GM21576 (cell line): ENCODE measurements around the gene COL4A4.
A peak's percentile ranks its signal among the peaks of the same experiment; 100 is the strongest.

Experiments
- ATAC-seq: cut with Tn5 transposase; IDR thresholded peaks from one replicate; pipeline ENCODE4 v1.9.1; 2021; ENCODE audit warnings: mild to moderate bottlenecking, moderate library complexity; ENCODE audit not compliant: unreplicated experiment

Gene COL4A4

DNA sequence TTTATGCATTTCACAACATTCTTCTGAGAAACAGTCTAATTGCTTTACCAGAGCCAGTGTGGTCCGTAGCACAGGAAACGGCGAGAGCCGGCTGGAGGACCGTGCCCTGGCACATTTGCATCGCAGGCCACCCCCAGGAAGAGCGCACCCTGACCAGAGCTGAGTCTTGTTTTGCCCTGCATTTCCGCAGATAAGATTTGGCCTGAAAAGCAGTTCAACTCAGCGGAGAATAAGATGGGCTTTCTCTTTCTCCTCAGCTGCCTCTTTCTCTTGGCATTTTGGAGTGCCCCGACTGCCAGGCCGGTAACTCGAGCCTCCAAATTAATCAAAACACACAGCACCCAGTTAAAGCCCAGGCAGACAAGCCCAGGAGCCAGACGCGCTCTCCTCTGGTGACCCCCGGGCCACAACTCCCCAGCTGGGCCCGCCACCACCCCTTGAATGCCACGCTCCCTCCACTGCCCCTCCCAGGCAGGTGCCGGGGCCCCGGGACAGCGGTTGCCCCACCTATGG lies 464 bp downstream of the COL4A4 start:
- ATAC-seq = peak; percentile 81

DNA sequence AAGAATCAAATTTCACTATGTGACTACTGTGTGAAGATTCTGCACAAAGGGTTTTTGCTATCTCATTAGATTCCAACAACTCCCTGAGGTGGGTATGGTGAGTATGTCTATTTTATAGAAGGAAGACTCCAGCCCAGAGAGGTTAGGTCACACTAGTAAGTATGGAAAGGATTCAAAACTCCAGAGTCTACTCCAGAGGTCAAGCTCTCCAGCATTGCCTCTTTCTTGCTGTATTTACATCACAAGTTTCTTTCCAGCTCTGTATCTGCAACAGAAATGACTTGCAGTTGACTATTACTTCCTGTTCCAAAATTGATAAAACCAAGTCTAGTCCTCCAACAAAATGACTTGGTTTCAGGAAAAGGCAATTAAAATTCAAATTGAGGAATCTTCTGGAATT lies 2.1 kb downstream of the COL4A4 start:
- ATAC-seq = no peak

DNA sequence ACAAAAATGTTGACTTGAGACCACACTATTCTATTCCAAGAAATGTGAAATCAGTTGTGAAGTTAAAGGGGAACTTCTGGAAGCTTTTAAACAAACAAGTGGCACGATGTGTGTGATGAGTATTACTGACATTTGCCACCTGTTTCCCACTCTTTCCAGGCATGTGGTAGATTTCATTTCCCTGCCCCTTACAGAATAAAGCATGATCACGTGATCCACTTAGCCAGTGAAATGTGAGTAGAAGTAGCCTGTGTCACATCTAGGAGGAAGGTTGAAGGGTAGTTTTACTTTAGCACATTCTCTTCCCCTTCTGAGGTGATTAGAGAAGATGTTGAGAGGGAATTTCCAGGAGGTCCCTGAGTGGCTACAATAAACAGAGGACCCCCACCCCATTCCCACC lies 3.8 kb downstream of the COL4A4 start:
- ATAC-seq = no peak

DNA sequence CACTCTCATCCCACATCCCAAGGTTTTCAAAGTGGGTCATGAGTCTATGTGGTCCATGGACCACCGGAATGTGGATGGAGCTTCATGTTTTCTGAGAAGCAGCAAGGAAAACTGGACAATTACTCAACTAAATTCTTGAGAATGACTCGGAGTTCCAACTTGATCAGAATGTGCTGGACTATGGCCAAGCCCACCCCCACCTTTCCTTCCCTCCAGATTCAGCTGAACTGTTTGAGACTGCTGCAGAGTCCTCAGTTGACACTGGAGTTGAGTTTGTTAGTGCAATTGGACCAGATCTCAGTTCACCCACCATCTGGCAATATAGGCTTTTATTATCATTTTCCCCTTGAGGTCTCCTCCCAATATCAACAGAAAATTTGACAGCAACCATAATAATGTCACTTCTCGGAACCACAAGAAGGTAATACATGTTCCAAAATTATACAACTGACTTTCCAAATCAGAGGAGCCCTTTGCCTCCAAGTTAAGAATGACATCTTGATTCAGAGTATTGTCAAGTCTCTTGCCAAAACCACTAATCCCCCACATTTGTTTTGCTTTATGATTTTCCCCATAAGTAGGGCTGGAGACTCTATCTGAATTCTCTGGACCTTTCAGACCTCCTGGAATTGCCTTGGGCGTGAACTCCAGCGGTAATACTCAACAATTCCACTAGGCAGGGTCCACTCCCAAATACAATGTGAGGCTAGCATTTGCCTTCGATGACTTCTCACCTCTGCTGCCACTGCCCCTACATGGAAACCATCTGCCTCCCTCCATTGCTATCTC lies 8.8 kb downstream of the COL4A4 start:
- ATAC-seq = no peak

DNA sequence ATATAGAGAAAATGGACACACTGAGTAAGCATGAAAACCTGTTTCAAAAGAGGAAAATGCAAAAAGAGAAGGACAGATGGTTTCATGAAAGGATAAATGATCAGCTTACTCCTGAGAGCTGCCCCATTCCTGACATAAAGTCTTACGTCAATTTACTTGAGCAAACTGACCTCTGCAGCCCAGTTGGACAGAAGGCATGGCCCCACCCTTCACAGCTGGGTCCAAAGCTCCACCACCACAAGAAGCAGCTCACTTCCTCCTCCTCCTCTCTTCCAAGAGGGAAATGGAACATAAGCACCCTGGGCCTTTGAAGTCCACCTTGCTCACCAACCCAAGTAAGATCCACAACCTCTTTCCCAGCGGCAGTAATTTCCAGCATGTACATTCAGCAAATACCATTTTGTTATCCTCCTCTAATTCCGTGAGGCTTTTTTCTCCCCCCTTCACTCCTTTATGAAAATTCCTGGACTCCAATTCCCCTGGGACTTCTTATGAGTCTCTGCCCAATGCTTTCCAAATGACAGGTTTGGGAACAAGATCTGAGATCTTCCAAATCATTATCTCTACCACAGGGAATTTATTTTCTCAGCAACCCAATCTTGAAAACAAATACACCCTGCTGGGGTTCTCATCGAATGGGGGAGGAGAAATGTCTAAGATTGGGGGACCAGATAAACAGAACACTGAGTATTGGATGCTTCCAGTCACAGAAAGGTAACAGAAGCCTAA lies 10.1 kb downstream of the COL4A4 start:
- no peak for ATAC-seq

DNA sequence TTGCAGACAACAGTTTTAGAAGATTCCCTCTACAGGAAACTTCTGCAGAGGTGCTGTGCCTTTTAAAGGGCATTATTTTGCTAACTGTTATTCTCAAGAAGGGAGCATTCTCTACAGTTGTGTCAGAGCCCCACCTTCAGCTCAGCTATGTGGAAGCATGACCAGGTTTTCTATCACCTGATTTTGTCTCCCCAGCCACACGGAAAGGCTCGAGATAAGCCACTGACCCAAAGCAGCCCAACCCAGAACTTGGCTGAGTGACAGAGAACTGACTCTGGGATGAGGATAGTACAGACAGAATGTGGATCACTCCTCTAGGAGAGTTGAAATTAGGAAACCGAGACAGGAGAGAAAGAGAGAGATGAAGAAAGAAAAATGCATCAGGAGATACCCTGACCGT lies 10.7 kb downstream of the COL4A4 start:
- no peak for ATAC-seq

DNA sequence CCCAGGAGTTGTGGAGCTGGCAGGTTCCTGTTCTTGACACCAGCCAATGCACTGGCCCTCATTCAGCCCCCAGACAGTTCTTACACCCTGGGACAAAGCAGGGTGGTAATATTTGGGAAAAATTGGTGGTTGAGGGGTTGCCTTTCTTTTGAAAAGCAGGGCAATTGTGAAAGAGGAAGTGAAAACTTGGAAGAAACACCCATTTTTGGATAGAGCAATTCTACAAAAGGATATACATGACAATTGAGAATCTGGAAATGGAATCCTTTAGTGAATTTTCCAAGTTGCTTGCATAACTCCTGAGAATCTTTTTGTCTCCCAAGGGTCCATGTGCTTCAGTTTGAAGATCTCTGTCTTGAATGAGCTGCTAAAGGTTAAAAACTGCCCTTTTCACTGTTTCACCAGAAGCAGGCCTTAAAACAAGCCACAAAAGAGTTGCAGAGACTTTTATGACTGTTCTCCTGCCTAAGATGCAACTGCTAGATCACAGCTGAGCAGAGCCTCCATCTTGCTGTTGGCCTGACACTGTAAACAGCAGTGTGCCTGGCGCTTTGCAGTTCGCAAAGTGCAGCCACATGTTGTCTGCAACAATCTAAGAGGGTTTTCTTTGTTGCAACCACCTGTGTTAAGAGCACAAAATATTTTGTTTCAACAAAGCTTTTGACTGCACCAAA lies 11.8 kb downstream of the COL4A4 start:
- ATAC-seq = no peak

DNA sequence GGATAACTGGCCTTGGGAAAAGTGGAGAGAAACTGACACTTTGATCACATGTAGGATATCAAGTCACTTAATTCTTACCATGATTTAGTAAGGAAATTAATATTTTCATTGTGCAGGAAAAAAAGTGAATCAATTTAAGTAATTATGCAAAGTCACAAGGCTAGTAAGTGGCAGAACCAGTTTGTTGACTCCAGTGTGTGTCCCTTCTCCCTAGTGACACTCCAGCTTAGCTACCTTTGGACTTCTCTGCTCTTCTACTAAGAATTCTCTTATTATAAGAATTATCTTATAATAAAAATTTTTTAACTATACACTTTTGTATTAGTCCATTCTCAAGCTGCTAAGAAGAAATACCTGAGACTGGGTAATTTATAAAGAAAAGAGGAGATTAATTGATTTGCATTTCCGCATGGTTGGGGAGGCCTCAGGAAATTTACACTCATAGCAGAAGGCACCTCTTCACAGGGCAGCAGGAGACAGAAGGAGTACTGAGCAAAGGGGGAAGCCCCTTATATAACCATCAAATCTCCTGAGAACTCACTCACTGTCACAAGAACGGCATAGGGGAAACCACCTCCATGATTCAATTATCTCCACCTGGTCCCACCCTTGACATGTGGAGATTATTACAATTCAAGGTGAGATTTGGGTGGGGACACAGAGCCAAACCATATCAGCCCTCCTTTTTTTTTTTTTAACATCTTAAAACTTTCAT lies 13.6 kb downstream of the COL4A4 start:
- ATAC-seq = no peak

DNA sequence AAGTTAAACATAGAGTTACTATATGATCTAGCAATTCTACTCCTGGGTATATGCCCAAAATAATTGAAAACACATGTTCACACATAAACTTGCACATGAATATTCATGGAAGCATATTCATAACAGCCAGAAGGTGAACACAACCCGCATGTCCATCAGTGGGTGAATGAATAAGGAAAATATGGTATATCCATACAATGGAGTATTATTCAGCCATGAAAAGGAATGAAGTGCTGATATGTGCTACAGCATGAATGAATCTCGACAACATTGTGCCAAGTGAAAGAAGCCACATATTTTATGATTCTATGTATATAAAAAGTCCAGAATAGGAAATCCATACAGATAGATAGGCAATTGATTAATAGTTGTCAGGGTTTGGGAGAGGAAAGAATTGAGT lies 15.9 kb downstream of the COL4A4 start:
- ATAC-seq = no peak

DNA sequence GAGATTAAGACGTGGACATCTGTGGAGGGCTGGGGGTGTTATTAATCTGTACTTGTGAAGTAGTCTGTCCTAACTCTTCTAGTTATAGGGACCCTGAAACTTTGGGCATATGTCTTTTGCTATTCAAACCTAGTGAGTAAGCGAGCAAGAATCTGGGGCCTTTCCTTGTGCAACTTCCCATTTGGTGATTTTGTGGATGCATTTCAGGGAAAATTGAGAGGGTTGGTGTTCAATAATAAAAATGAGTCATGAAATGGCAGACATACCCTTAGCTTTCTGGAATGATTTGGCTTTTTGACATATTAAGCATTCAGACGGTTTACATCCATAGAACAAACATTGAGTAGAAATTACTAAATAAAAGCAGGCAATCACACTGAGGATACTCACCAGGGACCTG lies 17.0 kb downstream of the COL4A4 start:
- ATAC-seq = no peak

DNA sequence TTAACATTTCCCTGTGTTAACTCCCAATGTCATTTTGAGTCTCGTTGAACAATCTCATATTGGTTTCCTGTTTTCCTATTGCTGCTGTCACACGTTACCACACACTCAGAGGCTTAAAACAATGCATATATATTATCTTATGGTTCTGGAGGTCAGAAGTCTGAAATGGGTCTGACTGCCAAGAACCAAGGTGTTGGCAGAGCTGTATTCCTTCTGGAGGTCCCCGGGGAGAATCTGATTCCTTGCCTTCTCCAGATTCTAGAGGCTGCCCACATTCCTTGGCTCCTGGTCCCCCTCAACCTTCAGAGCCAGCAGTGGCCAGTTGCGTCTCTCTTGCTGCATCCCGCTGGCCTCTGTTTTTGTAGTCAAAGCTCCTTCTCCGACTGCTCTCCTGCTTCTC lies 17.5 kb downstream of the COL4A4 start:
- no peak for ATAC-seq

DNA sequence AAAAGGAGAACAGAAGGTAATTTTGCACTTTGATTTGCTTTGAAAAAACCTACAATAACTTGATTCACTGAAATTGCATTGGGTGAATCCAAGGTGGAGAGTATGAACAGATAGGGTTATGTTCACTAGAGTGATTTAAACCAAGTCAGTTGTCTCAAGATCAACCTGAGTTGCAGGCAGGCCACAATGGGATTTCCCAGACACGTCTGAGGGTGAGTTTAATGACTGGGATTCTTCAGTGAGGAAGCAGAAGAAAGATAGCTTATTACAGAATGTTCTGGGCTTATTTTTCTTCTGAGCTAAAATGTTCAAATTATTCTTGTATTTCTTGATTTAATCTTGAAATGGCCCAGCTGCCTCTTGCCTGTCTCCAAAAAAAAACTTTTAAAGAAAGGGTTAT lies 20.1 kb downstream of the COL4A4 start:
- ATAC-seq = no peak

DNA sequence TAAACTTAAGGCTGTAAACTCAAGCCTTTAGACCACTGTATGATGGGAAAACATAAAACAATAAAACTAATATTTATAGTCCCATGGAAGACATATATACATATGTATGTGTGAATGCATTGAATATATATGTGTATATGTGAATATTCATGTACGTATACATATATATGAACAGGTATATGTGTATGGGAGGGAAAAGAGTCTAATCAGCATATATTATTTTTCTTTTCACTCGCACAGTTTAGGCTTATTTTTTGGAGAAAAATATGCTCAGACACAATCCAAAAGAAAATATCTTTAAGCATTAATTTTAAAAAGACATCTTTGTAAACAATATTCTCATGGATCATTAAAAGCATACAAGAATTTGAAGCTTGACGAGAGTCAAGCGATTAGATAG lies 22.7 kb downstream of the COL4A4 start:
- no peak for ATAC-seq

DNA sequence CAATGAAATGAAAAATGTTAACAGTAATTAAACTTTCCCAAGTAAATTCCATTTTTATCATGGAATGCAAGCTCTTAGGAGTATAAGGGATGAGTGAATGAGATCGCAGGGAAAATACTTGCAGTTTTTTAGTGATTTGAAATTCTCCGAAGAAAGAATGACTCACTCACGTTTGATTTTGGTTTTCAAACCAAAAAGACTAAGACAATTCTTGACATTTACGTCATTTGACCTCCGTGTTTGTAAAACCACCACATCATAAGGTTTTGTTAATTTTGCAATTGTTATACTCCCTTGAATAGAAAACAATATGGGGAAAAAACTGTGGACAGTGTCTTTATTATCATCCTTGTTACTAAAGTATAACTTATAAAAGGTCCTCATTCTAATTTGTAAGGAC lies 29.4 kb downstream of the COL4A4 start:
- ATAC-seq = no peak

DNA sequence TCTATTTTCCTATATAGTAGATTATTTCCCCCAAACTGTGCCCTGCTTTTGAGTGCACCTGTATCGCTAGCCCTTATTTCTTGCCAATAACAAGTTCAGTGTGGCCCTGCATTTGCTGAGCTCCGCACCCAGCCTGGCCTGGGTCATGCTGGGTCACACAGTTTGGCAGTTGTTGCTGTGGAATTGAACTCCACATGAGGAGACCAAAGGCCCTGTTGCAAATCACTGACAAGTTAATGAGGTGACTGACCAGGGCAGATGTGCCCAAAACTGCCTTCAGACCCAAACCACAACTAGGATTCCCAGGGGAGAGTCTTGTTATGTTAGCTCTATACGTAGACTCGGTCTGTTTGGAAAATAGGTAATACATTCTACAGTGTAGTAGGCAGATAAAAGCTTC lies 31.0 kb downstream of the COL4A4 start:
- ATAC-seq = no peak

DNA sequence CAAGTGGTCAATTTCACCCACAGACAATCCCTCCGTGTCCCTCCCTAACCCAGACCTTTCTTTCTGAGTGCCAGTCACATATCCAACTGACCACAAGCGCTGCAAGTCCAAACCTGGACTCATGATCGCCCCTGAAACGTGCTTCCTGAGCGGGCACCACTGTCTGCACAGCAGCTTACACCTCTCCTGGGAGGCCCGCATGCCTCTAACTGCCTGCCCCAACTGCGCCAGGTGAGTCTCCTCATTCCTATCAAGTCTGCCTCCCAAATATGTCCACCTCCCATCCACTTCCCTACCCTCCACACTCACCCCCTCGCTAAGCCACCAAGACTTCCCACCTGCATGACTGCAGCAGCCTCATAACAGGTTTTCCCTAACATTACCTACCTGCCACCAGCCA lies 33.4 kb downstream of the COL4A4 start:
- ATAC-seq = no peak

DNA sequence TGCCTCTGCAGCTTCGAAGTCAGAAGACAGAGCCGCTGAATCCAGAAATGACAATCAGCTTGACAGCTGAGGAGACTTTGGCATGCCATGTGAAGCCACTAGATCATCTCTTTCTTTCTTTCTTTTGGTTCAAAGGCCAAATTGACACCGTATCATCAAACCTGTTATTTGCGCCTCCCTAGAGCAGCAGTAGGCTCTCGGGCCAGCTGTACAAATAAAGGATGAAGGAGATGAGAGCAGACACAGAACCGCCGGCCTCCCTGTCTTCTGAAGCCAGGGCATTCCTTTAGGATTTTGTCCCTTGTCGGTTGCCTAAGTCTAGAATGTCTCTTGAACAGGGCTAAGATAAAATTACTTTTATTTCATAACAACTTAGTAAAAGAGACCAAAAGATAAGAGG lies 36.8 kb downstream of the COL4A4 start:
- no peak for ATAC-seq

DNA sequence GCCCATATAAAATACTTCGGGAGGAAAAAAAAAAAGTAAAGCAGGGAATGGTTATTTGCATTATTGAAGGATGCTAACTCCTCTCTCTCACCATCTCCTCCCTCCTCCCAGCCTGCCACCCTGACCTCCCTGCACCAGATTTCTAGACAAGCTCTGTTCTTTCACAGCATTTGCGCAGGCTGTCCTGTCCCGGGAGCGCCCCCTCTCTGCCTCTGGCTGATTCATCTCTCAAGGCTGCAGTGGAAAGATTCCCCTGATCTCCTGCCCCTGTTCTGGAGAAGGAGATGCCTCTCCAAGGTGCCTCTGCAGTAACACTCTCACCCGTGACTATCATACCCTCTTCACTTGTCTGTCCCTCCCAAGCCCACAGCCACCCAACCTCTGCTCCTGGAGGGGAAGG lies 38.5 kb downstream of the COL4A4 start:
- no peak for ATAC-seq

DNA sequence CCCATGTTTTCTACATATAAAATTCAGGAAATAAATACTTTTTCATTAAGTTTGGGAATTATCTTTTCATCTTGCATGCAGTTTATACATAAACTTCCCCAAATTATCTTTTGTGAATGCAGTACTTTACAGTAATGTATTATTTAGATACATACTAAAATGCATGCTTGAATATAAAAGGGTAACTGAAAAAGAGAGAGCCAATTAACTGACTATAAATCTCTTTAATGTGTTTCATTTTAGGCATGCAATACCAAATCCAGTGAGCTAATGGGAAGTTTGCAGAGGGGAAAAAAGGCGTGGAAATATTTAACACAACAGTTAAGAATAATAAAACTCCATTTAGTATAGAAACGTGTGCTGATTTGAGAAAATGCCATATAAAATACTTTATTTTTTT lies 39.2 kb downstream of the COL4A4 start:
- no peak for ATAC-seq

DNA sequence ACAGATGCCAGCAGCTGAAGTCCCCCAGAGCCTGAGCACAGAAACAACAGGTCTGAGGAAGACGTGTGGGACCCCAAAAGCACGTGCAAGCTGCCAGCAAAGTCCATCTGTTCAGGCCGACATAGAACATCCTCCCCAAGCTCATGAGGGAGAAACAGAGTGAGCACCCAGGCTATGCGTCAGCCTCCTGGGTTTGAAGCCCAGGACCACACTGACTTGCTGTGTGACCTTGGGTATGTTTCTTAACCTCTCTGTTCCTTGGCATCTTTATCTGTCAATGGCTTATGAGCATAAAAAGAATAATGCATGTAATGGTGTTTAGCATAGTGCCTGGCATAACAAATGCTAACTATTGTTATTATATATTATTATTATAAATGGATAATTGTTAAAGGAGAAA lies 40.3 kb downstream of the COL4A4 start:
- no peak for ATAC-seq

DNA sequence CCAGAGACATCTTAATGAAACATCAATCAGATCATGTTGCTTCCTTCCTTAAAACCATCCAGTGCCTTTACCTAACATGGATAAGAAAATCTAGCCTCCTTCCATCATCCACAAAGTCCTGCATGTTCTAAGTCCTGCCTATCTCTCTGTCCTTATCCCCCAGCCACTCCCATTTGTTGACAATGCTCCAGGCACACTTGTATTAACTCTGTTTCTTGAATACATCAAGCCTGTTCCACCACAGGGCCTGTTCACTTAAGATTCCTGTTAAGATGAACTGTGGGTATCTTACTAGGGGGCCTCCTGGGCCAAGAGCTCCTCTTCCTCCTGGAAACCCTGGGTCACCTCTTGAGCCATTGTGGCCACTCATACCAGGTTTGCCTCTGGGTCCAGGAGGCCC lies 45.7 kb downstream of the COL4A4 start:
- no peak for ATAC-seq
